ENCODE data around the gene SLC17A5. TPM values are rescaled to one million over a fixed set of nuclear protein-coding genes. Genes with fewer than 3 reads are reported as not detected.
"Not testable (repeated sequence)": the region's sequence is repeated elsewhere in the genome, so short reads cannot be mapped to it uniquely, and the experiment has no call there.

SLC17A5 gene
- total and polyA plus RNA-seq, 5 donors from 2014 or later = 6.0 to 9.2 (median 7.4) TPM

DNA sequence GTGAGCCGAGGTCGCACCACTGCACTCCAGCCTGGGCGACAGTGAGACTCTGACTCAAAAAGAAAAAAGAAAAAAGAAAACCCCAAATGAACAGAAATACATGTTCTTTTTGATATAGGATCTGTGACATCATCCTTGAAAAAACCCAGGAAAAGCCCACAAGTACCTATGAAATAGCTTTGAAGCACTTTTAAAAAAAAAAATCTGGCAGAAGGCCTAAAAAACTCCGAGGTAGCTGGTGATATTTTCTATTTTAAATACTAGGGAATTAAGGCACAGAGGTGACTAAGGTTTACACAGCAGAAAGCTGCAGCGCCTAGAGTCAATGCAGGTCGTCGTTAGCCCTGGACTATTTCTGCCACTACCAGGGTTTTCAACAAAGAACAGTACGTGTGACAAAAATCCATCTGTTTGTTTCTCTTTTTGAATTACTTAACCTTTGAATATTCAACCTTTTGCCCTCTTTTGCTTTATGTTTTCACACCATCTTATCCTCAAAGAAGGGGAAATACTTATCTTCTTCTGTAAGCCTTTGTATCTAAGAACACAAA is 93.5 kb downstream of the SLC17A5 start:
- DNase-seq (no peak), ATAC-seq (ENCODE audit: low read depth in 2 of 2) (no peak)
- Mint-ChIP-seq H3K27ac (no peak overlapping the region), H3K4me1 (peaks cover 6 to 16% (median 11%) of the 10 kb centered on the region in 4 donors), H3K4me3 (peak overlapping the region in 1 of 4 donors; percentile 16), H3K27me3 (no peaks in the 10 kb centered on the region), H3K9me3 (peaks cover 0 to 1% (median 0%) of the 10 kb centered on the region in 7 donors), H3K36me3 (no peaks in the 10 kb centered on the region)
- Histone ChIP-seq H3K36me3 (ENCODE audit: control insufficient read depth, insufficient read depth, low read length) (no peaks in the 10 kb centered on the region), H3K4me3 (ENCODE audit: low read depth, low read length) (no peak overlapping the region), H3K4me1 (ENCODE audit: control insufficient read depth, insufficient read depth, low read length, poor library complexity, severe bottlenecking) (no peaks in the 10 kb centered on the region), H3K27ac (ENCODE audit: insufficient read depth, low read length, poor library complexity, severe bottlenecking) (no peak overlapping the region), H3K9me3 (ENCODE audit: control insufficient read depth in 2 of 2, low read length in 2 of 2) (no peaks in the 10 kb centered on the region), H3K27me3 (ENCODE audit: control insufficient read depth, insufficient read depth, low read length) (no peaks in the 10 kb centered on the region)

DNA sequence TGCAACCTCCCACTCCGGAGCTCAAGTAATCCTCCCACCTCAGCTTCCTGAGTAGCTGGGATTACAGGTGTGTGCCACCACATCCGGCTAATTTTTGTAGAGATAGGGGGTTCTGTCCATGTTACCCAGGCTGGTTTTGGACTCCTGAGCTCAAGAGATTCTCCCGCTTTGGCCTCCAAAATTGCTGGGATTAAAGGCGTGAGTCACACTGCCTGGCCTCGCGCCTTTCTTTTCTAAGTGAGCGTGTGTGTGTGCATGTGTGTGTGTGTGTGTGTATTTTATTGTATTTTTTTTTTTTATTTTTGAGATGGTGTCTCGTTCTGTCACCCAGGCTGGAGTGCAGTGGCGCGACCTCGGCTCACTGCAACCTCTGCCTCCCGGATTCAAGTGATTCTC is 94.4 kb downstream of the SLC17A5 start:
- Mint-ChIP-seq H3K27ac (peak overlapping the region in 1 of 3 donors; percentile 29), H3K4me1 (peaks cover 6 to 13% (median 11%) of the 10 kb centered on the region in 4 donors)
- H3K36me3 Mint-ChIP-seq; H3K9me3 Mint-ChIP-seq; DNase-seq; H3K9me3 ChIP-seq (ENCODE audit: control insufficient read depth in 2 of 2, low read length in 2 of 2); H3K27me3 ChIP-seq (ENCODE audit: control insufficient read depth, insufficient read depth, low read length); ATAC-seq (ENCODE audit: low read depth in 2 of 2); H3K27me3 Mint-ChIP-seq; H3K4me1 ChIP-seq (ENCODE audit: control insufficient read depth, insufficient read depth, low read length, poor library complexity, severe bottlenecking); H3K4me3 Mint-ChIP-seq; H3K27ac ChIP-seq (ENCODE audit: insufficient read depth, low read length, poor library complexity, severe bottlenecking); H3K4me3 ChIP-seq (ENCODE audit: low read depth, low read length); H3K36me3 ChIP-seq (ENCODE audit: control insufficient read depth, insufficient read depth, low read length): not testable (repeated sequence)

DNA sequence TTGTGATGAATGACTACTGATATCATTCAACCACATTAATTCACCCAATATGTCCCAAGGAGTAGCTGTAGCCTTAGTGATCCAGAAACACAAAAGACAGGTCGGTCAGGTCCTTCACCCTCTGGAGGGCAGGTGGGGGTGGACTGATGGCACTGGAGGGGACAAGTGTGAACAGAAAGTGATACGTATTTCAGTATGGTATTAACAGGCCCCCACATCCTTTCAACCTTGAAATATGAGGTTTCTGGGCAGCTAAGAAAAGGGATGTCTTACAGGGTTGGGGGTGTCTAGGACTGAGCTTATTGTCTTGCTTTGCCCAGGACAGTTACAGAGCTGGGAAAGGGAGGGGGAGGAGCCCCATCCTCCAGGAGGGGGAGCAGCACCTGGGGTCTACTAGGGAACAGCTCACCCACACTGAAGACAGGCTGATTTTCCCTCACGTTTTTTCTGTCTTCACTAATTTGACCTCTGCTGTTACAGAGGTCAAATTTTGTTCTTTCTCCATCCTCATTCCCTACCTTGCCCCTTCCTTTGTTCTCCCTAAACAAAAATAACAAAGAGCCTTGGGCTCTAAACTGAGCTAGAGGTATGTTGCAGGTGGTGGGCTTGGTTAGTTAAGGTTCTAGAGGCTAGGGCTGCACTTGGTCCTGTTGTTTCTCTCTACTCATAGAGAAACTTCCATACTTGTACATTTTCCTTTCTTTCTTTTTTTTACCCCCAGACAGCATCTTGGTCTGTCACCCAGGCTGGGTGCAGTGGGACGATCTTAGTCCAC is 95.0 kb downstream of the SLC17A5 start:
- Histone ChIP-seq H3K36me3 (ENCODE audit: control insufficient read depth, insufficient read depth, low read length) (no peaks in the 10 kb centered on the region), H3K27ac (ENCODE audit: insufficient read depth, low read length, poor library complexity, severe bottlenecking) (no peak overlapping the region), H3K4me3 (ENCODE audit: low read depth, low read length) (no peak overlapping the region), H3K27me3 (ENCODE audit: control insufficient read depth, insufficient read depth, low read length) (no peaks in the 10 kb centered on the region), H3K9me3 (ENCODE audit: control insufficient read depth in 2 of 2, low read length in 2 of 2) (no peaks in the 10 kb centered on the region), H3K4me1 (ENCODE audit: control insufficient read depth, insufficient read depth, low read length, poor library complexity, severe bottlenecking) (no peaks in the 10 kb centered on the region)
- H3K9me3 Mint-ChIP-seq = no peaks in the 10 kb centered on the region
- peaks cover 6 to 13% (median 11%) of the 10 kb centered on the region in 4 donors for H3K4me1 Mint-ChIP-seq
- no peak overlapping the region for H3K4me3 Mint-ChIP-seq
- H3K27me3 Mint-ChIP-seq = no peaks in the 10 kb centered on the region
- peak overlapping the region in 2 of 3 donors; percentile 29 to 57 for H3K27ac Mint-ChIP-seq
- H3K36me3 Mint-ChIP-seq = no peaks in the 10 kb centered on the region
- DNase-seq = no peak
- ATAC-seq (ENCODE audit: low read depth in 2 of 2) = no peak

DNA sequence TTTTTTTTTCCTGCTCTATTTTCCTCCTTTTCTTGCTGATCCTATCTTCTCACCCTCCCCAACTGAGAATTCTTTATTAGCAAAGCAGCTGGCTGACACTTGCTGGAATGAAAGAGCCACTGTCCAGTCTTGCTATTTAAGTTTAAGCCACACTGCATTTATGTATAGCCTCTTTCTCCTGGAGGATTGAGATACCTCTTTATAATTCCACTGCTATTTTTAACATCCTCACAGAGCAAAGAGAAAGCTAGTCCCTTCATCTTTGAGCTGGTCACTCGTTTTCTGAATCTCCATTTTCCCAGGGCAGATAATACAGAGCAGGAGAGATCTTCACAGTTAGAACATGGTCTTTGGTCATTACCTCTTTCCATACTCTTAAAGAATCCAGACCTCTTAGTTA is 97.0 kb downstream of the SLC17A5 start:
- H3K4me3 ChIP-seq (ENCODE audit: low read depth, low read length) = no peak overlapping the region
- H3K27me3 ChIP-seq (ENCODE audit: control insufficient read depth, insufficient read depth, low read length) = no peaks in the 10 kb centered on the region
- H3K36me3 Mint-ChIP-seq = no peaks in the 10 kb centered on the region
- no peaks in the 10 kb centered on the region for H3K4me1 ChIP-seq (ENCODE audit: control insufficient read depth, insufficient read depth, low read length, poor library complexity, severe bottlenecking)
- no peaks in the 10 kb centered on the region for H3K9me3 Mint-ChIP-seq
- no peak overlapping the region for H3K27ac ChIP-seq (ENCODE audit: insufficient read depth, low read length, poor library complexity, severe bottlenecking)
- H3K9me3 ChIP-seq (ENCODE audit: control insufficient read depth in 2 of 2, low read length in 2 of 2) = no peaks in the 10 kb centered on the region
- DNase-seq (no peak), ATAC-seq (ENCODE audit: low read depth in 2 of 2) (no peak)
- peaks cover 6 to 13% (median 11%) of the 10 kb centered on the region in 4 donors for H3K4me1 Mint-ChIP-seq
- H3K27ac Mint-ChIP-seq = no peak overlapping the region
- H3K27me3 Mint-ChIP-seq = no peaks in the 10 kb centered on the region
- H3K36me3 ChIP-seq (ENCODE audit: control insufficient read depth, insufficient read depth, low read length) = no peaks in the 10 kb centered on the region
- no peak overlapping the region for H3K4me3 Mint-ChIP-seq

DNA sequence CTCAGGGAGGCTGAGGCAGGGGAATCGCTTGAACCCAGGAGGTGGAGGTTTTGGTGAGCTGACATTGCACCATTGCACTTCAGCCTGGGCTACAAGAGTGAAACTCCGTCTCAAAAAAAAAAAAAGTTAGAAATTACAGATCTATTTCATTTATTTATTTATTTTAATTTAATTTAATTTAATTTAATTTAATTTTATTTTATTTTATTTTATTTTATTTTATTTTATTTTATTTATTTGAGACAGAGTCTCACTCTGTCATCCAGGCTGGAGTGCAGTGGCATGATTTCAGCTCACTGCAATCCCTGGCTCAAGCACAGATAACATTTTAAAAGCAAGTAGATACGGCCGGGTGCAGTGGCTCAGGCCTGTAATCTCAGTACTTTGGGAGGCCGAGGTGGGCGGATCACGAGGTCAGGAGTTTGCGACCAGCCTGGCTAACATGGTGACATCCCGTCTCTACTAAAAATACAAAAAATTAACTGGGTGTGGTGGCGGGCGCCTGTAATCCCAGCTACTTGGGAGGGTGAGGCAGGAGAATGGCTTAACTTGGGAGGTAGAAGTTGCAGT is 98.3 kb downstream of the SLC17A5 start:
- not testable (repeated sequence) for H3K4me3 Mint-ChIP-seq; H3K27ac ChIP-seq (ENCODE audit: insufficient read depth, low read length, poor library complexity, severe bottlenecking); H3K9me3 Mint-ChIP-seq; H3K36me3 Mint-ChIP-seq; H3K27ac Mint-ChIP-seq; H3K4me1 ChIP-seq (ENCODE audit: control insufficient read depth, insufficient read depth, low read length, poor library complexity, severe bottlenecking); H3K27me3 Mint-ChIP-seq; H3K9me3 ChIP-seq (ENCODE audit: control insufficient read depth in 2 of 2, low read length in 2 of 2); H3K4me3 ChIP-seq (ENCODE audit: low read depth, low read length); DNase-seq; H3K27me3 ChIP-seq (ENCODE audit: control insufficient read depth, insufficient read depth, low read length); ATAC-seq (ENCODE audit: low read depth in 2 of 2); H3K4me1 Mint-ChIP-seq; H3K36me3 ChIP-seq (ENCODE audit: control insufficient read depth, insufficient read depth, low read length)

DNA sequence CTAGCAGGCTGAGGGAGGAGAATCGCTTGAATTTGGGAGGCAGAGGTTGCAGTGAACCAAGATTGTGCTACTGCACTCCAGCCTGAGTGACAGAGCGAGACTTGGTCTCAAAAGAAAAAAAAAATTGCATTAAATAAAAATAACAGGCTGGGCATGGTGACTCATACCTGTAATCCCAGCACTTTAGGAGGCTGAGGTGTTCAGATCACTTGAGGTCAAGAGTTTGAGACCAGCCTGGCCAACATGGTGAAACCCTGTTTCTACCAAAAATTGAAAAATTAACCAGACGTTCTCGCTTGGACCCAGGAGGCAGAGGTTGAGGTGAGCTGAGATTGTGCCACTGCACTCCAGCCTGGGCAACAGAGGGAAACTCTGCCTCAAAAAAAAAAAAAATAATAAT is 102.7 kb downstream of the SLC17A5 start:
- not testable (repeated sequence) for H3K9me3 ChIP-seq (ENCODE audit: control insufficient read depth in 2 of 2, low read length in 2 of 2); H3K4me3 ChIP-seq (ENCODE audit: low read depth, low read length); H3K4me3 Mint-ChIP-seq; H3K27me3 ChIP-seq (ENCODE audit: control insufficient read depth, insufficient read depth, low read length); H3K9me3 Mint-ChIP-seq; H3K4me1 Mint-ChIP-seq; H3K36me3 ChIP-seq (ENCODE audit: control insufficient read depth, insufficient read depth, low read length); H3K4me1 ChIP-seq (ENCODE audit: control insufficient read depth, insufficient read depth, low read length, poor library complexity, severe bottlenecking); H3K36me3 Mint-ChIP-seq; H3K27ac ChIP-seq (ENCODE audit: insufficient read depth, low read length, poor library complexity, severe bottlenecking); DNase-seq; H3K27ac Mint-ChIP-seq; ATAC-seq (ENCODE audit: low read depth in 2 of 2); H3K27me3 Mint-ChIP-seq

DNA sequence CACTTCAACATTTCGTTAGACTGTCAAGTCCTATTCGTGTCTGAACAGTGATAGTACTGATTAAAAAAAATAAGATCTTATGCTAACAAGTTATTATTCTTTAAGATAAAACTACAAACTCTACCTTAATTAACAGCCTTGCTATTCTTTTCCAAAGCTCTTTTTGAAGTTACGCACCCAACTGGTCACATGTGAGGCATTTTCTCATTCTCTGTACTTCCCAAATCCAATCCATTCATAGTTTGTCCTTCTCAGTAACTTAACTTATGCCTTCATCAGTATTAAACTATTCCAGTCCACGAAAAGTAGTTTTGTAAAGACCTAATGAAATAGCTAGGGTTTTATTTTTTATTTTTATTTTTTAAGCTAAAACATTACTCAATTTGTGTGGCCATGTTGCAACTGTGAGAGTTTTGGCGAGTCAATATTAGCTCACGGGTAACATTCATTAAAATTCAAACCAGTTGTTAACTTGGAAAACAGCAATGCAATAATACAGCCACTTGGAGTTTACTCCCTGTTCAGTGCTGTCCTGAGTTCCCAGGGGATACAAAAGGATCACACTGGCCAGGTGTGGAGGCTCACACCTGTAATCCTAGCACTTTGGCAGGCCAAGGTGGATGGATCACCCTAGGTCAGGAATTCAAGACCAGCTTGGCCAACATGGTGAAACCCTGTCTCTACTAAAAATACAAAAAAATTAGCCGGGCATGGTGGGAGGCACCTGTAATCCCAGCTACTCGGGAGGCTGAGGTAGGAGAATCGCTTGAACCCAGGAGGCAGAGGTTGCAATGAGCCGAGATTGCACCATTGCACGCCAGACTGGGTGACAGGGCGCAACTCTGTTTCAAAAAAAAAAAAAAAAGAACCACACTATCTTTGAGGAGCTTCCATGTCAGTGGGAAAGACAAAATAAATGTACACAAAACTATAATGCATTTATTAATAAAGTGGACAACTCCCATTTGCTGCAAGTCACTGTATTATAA is 105.0 kb downstream of the SLC17A5 start:
- peaks cover 4% of the 10 kb centered on the region for H3K27me3 Mint-ChIP-seq
- Histone ChIP-seq H3K36me3 (ENCODE audit: control insufficient read depth, insufficient read depth, low read length) (no peaks in the 10 kb centered on the region), H3K27me3 (ENCODE audit: control insufficient read depth, insufficient read depth, low read length) (no peaks in the 10 kb centered on the region), H3K4me3 (ENCODE audit: low read depth, low read length) (no peak overlapping the region), H3K9me3 (ENCODE audit: control insufficient read depth in 2 of 2, low read length in 2 of 2) (no peaks in the 10 kb centered on the region), H3K27ac (ENCODE audit: insufficient read depth, low read length, poor library complexity, severe bottlenecking) (no peak overlapping the region), H3K4me1 (ENCODE audit: control insufficient read depth, insufficient read depth, low read length, poor library complexity, severe bottlenecking) (no peaks in the 10 kb centered on the region)
- H3K9me3 Mint-ChIP-seq = no peaks in the 10 kb centered on the region
- ATAC-seq (ENCODE audit: low read depth in 2 of 2) (no peak), DNase-seq (no peak)
- no peak overlapping the region for H3K27ac Mint-ChIP-seq
- peaks cover 0 to 5% (median 0%) of the 10 kb centered on the region in 4 donors for H3K4me1 Mint-ChIP-seq
- H3K36me3 Mint-ChIP-seq = no peaks in the 10 kb centered on the region
- H3K4me3 Mint-ChIP-seq = no peak overlapping the region

Data from CD4-positive, CD25-positive, alpha-beta regulatory T cell (primary cell).